Astrocyte of the cerebellum (primary cell): Measurements from ENCODE around the gene SAP30BP.

Source experiments
- DNase-seq: peaks from one replicate; pipeline ENCODE4 v3.0.0-alpha.2; 2011; ENCODE audit warnings: low read depth
- H3K4me3 ChIP-seq: 2 replicates; pipeline ENCODE4 v1.5.1; 2011; ENCODE audit warnings: mild to moderate bottlenecking, low read depth, low read length, moderate library complexity
- in situ Hi-C: cut with HindIII; loops from 2 replicates; pipeline ENCODE4 v1.10.0; 2017; ENCODE audit warnings: low sequenced_read_pairs
- TF ChIP-seq, protein P1 (sequence below): IDR thresholded peaks from 2 replicates; pipeline ENCODE4 v1.5.1; 2012; ENCODE audit warnings: low read length, low read depth, moderate library complexity, mild to moderate bottlenecking; ENCODE audit errors: missing control alignments

Gene SAP30BP

DNA sequence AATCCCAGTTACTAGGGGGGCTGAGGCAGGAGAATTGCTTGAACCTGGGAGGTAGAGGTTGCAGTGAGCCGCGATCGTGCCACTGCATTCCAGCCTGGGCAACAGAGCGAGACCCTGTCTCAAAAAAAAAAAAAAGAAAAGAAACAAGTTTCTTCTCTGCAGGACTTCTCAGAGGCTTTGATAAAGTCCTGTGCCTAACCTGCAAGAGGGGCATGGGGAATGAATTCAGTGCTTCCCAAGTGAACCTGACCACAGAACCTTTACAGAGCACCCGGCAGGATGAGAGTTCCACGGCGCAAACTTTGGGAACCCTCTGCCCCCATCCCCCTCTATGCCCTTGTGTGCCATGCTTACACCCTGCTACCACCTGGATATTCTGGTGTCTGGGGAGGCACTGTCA, 72.0 kb downstream of the SAP30BP start:
- TF ChIP-seq, protein P1, sequence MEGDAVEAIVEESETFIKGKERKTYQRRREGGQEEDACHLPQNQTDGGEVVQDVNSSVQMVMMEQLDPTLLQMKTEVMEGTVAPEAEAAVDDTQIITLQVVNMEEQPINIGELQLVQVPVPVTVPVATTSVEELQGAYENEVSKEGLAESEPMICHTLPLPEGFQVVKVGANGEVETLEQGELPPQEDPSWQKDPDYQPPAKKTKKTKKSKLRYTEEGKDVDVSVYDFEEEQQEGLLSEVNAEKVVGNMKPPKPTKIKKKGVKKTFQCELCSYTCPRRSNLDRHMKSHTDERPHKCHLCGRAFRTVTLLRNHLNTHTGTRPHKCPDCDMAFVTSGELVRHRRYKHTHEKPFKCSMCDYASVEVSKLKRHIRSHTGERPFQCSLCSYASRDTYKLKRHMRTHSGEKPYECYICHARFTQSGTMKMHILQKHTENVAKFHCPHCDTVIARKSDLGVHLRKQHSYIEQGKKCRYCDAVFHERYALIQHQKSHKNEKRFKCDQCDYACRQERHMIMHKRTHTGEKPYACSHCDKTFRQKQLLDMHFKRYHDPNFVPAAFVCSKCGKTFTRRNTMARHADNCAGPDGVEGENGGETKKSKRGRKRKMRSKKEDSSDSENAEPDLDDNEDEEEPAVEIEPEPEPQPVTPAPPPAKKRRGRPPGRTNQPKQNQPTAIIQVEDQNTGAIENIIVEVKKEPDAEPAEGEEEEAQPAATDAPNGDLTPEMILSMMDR, result no peak
- DNase-seq, result no peak
- no peak overlapping the region for H3K4me3 ChIP-seq
- in situ Hi-C loops, result no loop called here

DNA sequence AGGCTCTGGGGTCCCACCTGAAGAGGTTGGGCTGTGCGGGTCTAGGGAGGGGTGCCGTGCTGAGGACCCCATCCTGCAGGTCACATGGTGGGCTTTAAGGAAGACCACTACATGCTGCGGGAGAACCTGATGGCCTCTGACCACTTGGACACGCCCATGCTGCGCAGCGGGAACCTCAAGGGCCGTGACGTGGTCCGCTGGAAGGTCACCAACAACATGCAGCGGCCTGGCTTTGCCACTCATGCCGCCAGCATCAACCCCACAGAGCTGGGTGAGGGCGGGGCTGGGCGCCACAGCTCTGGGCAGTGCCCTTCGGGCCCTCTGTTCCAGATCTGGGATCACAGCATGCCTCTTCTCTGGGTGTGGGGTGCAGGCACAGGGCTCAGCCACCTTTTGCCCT, 72.7 kb downstream of the SAP30BP start:
- TF ChIP-seq, protein P1, result no peak
- in situ Hi-C loops, result no loop called here
- no peak overlapping the region for H3K4me3 ChIP-seq
- DNase-seq, result no peak

DNA sequence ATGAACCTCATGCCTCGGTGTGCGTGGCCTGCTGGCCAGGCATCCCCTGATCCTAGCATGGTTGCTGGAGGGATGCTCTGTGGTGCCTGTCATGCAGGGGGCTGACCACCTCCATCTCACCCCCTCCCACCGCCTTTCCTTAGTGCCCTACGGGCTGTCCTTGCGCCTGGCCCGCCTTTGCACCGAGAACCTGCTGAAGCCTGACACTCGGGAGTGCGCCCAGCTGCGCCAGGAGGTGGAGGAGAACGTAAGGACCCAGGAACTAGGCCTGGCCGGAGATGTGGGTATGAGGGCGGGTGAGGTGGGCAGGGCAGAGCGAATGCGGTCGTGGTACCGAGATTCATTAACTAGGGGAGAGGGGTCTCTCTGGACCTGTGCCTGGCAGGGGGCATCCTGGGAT, 73.1 kb downstream of the SAP30BP start:
- H3K4me3 ChIP-seq, result no peak overlapping the region
- DNase-seq, result no peak
- in situ Hi-C loops, result no loop called here
- TF ChIP-seq, protein P1, result no peak

DNA sequence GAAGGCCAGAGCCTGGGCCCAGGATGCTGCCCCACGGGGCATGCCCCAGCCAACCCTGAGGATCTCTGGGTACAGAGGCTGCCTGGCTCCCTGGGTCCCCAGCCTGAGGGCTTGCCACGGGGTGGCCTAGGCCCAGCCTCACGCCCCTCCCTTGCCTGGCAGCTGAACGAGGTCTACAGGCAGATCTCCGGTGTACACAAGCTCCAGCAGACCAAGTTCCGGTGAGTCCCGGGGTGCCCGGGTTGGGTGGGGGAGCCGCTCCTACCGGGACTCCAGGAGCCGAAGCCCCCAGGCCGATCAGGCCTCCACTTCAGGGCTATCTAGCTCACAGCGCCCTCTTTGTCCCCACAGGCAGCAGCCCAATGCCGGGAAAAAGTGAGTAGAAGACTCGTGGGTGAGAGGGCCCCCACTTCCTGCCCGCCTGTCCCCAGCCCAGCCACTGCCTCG, 73.5 kb downstream of the SAP30BP start:
- DNase-seq, result no peak
- in situ Hi-C loops, result no loop called here
- TF ChIP-seq, protein P1, result no peak
- H3K4me3 ChIP-seq, result no peak overlapping the region

DNA sequence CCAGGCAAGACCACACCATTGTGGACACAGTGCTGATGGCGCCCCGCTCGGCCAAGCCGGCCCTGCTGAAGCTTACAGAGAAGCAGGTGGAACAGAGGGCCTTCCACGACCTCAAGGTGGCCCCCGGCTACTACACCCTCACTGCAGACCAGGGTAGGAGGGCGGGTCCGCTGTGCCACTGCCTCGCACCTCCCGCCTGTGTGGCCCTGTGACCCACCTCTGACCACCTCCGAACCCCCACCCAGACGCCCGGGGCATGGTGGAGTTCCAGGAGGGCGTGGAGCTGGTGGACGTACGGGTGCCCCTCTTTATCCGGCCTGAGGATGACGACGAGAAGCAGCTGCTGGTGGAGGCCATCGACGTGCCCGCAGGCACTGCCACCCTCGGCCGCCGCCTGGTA, 75.2 kb downstream of the SAP30BP start:
- TF ChIP-seq, protein P1, result no peak
- no peak overlapping the region for H3K4me3 ChIP-seq
- in situ Hi-C loops, result no loop called here
- no peak for DNase-seq

DNA sequence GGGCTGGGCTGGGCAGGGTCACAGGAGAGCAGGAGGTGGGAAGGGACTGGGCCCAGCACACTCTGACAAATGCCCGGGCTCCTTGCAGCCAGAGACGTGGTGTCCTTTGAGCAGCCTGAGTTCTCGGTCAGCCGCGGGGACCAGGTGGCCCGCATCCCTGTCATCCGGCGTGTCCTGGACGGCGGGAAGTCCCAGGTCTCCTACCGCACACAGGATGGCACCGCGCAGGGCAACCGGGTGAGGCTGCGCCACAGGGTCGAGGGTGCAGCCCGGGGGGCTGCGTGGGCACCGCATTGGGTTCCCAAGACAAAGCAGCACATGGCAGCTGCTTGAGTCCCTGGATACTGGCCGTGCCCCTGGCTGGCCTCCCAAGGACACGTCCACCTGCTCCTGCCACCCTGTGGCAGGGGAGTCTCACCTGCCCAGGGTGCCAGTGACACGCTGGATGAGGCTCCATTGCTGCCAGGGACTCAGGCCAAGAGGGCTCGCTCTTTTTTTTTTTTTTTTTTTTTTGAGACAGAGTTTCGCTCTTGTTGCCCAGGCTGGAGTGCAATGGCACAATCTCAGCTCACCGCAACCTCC, 76.6 kb downstream of the SAP30BP start:
- no peak for DNase-seq
- TF ChIP-seq, protein P1, result no peak

More for the DNA sequence above, 76.6 kb downstream of the SAP30BP start:
- no peak overlapping the region for H3K4me3 ChIP-seq
- in situ Hi-C loops, result no loop called here
